Measurements from ENCODE around the gene ZNF169.
"Not testable (repeated sequence)": the region's sequence is repeated elsewhere in the genome, so short reads cannot be mapped to it uniquely, and the experiment has no call there.

DNA sequence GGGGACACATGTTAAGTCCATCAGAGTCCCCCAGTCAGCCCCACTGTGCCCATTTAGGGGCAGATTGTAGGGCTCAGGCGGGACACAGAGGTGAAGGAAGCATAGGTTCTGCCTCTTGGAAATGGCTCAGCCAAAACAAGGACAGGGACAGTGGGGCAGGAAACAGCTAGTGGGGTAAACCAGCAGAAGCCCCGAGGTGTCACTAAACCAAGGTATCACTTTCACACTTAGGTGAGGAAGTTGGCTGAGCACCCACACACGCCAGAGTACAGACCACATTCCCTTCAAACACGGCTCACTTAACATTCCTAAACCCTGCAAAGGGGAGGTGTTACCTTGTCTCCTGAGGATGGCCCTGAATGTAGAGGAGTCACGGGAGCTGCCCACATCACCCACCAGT is 57.1 kb downstream of the ZNF169 start:
- TF ChIP-seq ZNF792 (tag by site-specific recombination; IDR thresholded peaks at IDR 0.05); ZNF274 (IDR thresholded peaks at IDR 0.05; ENCODE audit: low read length); ZNF274 (tag by site-specific recombination; IDR thresholded peaks at IDR 0.05; ENCODE audit: borderline replicate concordance); ZNF140 (tag by site-specific recombination; IDR thresholded peaks at IDR 0.05): not testable (repeated sequence)
- TF ChIP-seq, protein P1, sequence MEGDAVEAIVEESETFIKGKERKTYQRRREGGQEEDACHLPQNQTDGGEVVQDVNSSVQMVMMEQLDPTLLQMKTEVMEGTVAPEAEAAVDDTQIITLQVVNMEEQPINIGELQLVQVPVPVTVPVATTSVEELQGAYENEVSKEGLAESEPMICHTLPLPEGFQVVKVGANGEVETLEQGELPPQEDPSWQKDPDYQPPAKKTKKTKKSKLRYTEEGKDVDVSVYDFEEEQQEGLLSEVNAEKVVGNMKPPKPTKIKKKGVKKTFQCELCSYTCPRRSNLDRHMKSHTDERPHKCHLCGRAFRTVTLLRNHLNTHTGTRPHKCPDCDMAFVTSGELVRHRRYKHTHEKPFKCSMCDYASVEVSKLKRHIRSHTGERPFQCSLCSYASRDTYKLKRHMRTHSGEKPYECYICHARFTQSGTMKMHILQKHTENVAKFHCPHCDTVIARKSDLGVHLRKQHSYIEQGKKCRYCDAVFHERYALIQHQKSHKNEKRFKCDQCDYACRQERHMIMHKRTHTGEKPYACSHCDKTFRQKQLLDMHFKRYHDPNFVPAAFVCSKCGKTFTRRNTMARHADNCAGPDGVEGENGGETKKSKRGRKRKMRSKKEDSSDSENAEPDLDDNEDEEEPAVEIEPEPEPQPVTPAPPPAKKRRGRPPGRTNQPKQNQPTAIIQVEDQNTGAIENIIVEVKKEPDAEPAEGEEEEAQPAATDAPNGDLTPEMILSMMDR (tag by site-specific recombination; IDR thresholded peaks at IDR 0.05): not testable (repeated sequence)
- TF ChIP-seq, protein P2, sequence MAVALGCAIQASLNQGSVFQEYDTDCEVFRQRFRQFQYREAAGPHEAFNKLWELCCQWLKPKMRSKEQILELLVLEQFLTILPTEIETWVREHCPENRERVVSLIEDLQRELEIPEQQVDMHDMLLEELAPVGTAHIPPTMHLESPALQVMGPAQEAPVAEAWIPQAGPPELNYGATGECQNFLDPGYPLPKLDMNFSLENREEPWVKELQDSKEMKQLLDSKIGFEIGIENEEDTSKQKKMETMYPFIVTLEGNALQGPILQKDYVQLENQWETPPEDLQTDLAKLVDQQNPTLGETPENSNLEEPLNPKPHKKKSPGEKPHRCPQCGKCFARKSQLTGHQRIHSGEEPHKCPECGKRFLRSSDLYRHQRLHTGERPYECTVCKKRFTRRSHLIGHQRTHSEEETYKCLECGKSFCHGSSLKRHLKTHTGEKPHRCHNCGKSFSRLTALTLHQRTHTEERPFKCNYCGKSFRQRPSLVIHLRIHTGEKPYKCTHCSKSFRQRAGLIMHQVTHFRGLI (tag by site-specific recombination; IDR thresholded peaks at IDR 0.05): not testable (repeated sequence)
- TF ChIP-seq, protein P3, sequence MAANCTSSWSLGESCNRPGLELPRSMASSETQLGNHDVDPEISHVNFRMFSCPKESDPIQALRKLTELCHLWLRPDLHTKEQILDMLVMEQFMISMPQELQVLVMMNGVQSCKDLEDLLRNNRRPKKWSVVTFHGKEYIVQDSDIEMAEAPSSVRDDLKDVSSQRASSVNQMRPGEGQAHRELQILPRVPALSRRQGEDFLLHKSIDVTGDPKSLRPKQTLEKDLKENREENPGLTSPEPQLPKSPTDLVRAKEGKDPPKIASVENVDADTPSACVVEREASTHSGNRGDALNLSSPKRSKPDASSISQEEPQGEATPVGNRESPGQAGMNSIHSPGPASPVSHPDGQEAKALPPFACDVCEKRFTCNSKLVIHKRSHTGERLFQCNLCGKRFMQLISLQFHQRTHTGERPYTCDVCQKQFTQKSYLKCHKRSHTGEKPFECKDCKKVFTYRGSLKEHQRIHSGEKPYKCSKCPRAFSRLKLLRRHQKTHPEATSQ (tag by site-specific recombination; IDR thresholded peaks at IDR 0.05): not testable (repeated sequence)
- TF ChIP-seq, protein P4, sequence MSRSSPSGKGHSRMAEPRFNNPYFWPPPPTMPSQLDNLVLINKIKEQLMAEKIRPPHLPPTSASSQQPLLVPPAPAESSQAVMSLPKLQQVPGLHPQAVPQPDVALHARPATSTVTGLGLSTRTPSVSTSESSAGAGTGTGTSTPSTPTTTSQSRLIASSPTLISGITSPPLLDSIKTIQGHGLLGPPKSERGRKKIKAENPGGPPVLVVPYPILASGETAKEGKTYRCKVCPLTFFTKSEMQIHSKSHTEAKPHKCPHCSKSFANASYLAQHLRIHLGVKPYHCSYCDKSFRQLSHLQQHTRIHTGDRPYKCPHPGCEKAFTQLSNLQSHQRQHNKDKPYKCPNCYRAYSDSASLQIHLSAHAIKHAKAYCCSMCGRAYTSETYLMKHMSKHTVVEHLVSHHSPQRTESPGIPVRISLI (tag by site-specific recombination; IDR thresholded peaks at IDR 0.05): not testable (repeated sequence)

Data from HEK293 (cell line).